Body of pancreas (tissue), 4 donors: Measurements from ENCODE around the gene SCCPDH. TPM values are rescaled to one million over a fixed set of nuclear protein-coding genes. Genes with fewer than 3 reads are reported as not detected.

Experiments used
- ATAC-seq: fragments of 150-250 bp; one replicate; pipeline ENCODE4 v1.9.1; 2016
- DNase-seq, 4 donors: peaks; one replicate each; pipeline ENCODE4 v3.0.0-alpha.2; 2019
- H3K27ac ChIP-seq, 4 donors: fragments of 200-600 bp; sonication (generic); 1 replicate in 3 of 4; 2 replicates in 1 of 4; pipeline versions ENCODE4 v1.5.1 to v1.6.1; 2016 to 2019; ENCODE audit warnings: mild to moderate bottlenecking in 1 of 4, mixed read lengths in 1 of 4, moderate library complexity in 1 of 4
- H3K27me3 ChIP-seq, 2 donors: fragments of 200-600 bp; sonication (generic); one replicate each; pipeline ENCODE4 v1.6.0; 2016; ENCODE audit warnings: mild to moderate bottlenecking in 1 of 2
- H3K36me3 ChIP-seq, 2 donors: fragments of 200-600 bp; sonication (generic); replicated peaks in 1 of 2; 2 replicates each; pipeline ENCODE4 v1.5.1; 2016; ENCODE audit warnings: low read depth in 2 of 2; ENCODE audit not compliant: insufficient read depth in 1 of 2
- H3K4me1 ChIP-seq: fragments of 200-600 bp; sonication (generic); one replicate; pipeline ENCODE4 v1.6.0; 2016
- H3K4me3 ChIP-seq, 2 donors: fragments of 200-600 bp; sonication (generic); 1 replicate in 1 of 2; 2 replicates in 1 of 2; pipeline ENCODE4 v1.5.1; 2016 to 2019
- H3K9me3 ChIP-seq, 3 donors: fragments of 200-600 bp; sonication (generic); 1 replicate in 2 of 3; 2 replicates in 1 of 3; pipeline ENCODE4 v1.5.1; 2016
- POLR2A ChIP-seq, 3 donors: fragments of 450-650 bp; IDR thresholded peaks; one replicate each; pipeline ENCODE4 v1.6.1; 2016; ENCODE audit warnings: antibody characterized with exemption in 3 of 3, mild to moderate bottlenecking in 2 of 3
- WGBS, 2 donors: methylation state at CpG; one replicate each; pipeline ENCODE4 v1.1.5; 2017; 5-methylcytosine and 5-hydroxymethylcytosine counted together
- intact Hi-C: fragments of 100-400 bp; cut with DNase I; formaldehyde crosslinking; loops from one replicate; pipeline ENCODE4 v1.15.1; 2023
- total RNA-seq, 2 donors: library from RNA; depleted of rRNA; stranded (reverse); fragments of >200 nt; gene quantifications; one replicate each; pipeline ENCODE4 v1.1.0, GENCODE V29; 2016
- TF ChIP-seq, protein P1 (sequence below), 7 experiments: fragments of 450-650 bp in 4 of 7; fragments of 200-600 bp in 3 of 7; sonication (generic) in 3 of 7; IDR thresholded peaks; one replicate each; pipeline ENCODE4 v1.5.1; 2016 to 2019; ENCODE audit warnings: antibody characterized with exemption in 7 of 7

SCCPDH gene
- total RNA-seq, 2 donors from 2014 or later = 9.9 to 15.0 TPM

GRCh38 chr1:246801241-246802020 is 77.2 kb downstream of the SCCPDH start:
- 51 to 54% methylated on average over 9 to 11 of the region's 11 CpGs for WGBS, 2 donors
- DNase-seq (no peak), ATAC-seq (no peak)
- TF ChIP-seq POLR2A (IDR thresholded peaks at IDR 0.05) = no peak
- TF ChIP-seq, protein P1, sequence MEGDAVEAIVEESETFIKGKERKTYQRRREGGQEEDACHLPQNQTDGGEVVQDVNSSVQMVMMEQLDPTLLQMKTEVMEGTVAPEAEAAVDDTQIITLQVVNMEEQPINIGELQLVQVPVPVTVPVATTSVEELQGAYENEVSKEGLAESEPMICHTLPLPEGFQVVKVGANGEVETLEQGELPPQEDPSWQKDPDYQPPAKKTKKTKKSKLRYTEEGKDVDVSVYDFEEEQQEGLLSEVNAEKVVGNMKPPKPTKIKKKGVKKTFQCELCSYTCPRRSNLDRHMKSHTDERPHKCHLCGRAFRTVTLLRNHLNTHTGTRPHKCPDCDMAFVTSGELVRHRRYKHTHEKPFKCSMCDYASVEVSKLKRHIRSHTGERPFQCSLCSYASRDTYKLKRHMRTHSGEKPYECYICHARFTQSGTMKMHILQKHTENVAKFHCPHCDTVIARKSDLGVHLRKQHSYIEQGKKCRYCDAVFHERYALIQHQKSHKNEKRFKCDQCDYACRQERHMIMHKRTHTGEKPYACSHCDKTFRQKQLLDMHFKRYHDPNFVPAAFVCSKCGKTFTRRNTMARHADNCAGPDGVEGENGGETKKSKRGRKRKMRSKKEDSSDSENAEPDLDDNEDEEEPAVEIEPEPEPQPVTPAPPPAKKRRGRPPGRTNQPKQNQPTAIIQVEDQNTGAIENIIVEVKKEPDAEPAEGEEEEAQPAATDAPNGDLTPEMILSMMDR (IDR thresholded peaks at IDR 0.05) = no peak
- Histone ChIP-seq H3K4me3 (no peak overlapping the region), H3K9me3 (no peaks in the 10 kb centered on the region), H3K27me3 (no peaks in the 10 kb centered on the region), H3K4me1 (no peaks in the 10 kb centered on the region), H3K27ac (no peak overlapping the region), H3K36me3 (no peaks in the 10 kb centered on the region)
- intact Hi-C loops = no loop called here

DNA sequence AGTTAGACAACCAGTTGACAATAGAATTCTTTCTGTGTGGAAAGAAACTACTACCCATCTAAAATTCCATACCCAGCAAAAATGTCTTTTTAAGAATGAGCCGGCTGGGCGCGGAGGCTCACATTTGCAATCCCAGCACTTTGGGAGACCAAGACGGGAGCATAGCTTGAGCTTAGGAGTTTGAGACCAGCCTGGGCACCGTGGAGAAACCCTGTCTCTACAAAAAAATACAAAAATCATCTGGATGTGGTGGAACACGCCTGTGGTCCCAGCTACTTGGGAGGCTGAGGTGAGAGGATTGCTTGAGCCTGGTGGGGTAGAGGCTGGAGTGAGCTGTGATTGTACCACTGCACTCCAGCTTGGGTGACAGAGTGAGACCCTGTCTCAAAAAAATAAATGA is 79.2 kb downstream of the SCCPDH start:
- Histone ChIP-seq H3K4me3 (no peak overlapping the region), H3K27ac (no peak overlapping the region)
- TF ChIP-seq, protein P1 (IDR thresholded peaks at IDR 0.05) = no peak
- TF ChIP-seq POLR2A (IDR thresholded peaks at IDR 0.05) = no peak

DNA sequence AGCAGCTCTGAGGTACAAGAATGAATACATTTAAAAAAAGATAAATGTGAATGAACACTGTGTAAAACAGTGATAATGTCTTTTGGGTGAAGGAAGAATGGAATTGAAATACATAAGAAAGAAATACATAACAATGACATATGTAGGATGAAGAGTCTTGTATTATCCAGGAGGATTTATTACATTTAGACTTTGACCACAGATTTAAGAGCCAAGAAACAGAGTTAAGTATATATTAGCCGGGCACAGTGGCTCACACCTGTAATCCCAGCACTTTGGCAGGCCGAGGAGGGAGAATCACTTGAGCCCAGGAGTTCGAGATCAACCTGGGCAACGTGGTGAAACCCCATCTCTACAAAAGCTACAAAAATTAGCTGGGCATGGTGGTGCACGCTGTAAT is 79.7 kb downstream of the SCCPDH start:
- Histone ChIP-seq H3K36me3 (no peaks in the 10 kb centered on the region), H3K27ac (no peak overlapping the region), H3K9me3 (no peaks in the 10 kb centered on the region), H3K4me1 (no peaks in the 10 kb centered on the region), H3K4me3 (no peak overlapping the region), H3K27me3 (no peaks in the 10 kb centered on the region)
- DNase-seq (no peak), ATAC-seq (no peak)
- intact Hi-C loops = no loop called here
- WGBS, 2 donors = 85 to 89% methylated on average over 5 of the region's 5 CpGs
- TF ChIP-seq POLR2A (IDR thresholded peaks at IDR 0.05) = no peak
- TF ChIP-seq, protein P1 (IDR thresholded peaks at IDR 0.05) = no peak

More for the DNA sequence above, 79.2 kb downstream of the SCCPDH start:
- ATAC-seq (no peak), DNase-seq (no peak)
- no peaks in the 10 kb centered on the region for H3K9me3 ChIP-seq
- no peaks in the 10 kb centered on the region for H3K36me3 ChIP-seq
- intact Hi-C loops = no loop called here
- H3K27me3 ChIP-seq = no peaks in the 10 kb centered on the region
- H3K4me1 ChIP-seq = no peaks in the 10 kb centered on the region
- 85 to 90% methylated on average over 6 of the region's 6 CpGs for WGBS, 2 donors

DNA sequence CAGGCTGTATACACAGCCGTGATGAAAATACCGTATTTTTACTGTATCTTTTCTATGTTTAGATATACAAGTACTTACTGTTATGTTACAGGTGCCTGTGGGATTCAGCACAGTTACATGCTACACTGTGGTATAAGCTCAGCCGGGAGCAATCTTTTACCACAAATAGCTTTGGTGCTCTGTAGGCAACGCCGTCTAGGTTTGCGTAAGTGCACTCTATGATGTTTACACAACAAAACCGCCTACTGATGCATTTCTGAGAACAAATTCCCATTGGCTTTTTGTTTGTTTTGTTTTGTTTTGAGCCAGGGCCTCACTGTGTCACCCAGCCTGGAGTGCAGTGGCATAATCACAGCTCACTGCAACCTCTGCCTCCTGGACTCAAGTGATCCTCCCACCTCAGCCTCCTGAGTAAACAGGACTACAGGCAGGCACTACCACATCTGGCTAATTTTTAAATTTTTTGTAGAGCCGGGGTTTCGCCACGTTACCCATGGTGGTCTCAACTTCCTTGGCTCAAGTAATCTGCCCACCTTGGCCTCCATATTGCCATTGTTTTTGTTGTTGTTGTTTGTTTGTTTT is 81.0 kb downstream of the SCCPDH start:
- H3K4me3 ChIP-seq = no peak overlapping the region
- H3K27ac ChIP-seq = no peak overlapping the region
- no peaks in the 10 kb centered on the region for H3K27me3 ChIP-seq
- H3K9me3 ChIP-seq = no peaks in the 10 kb centered on the region
- H3K36me3 ChIP-seq = no peaks in the 10 kb centered on the region
- no peak for DNase-seq
- no peaks in the 10 kb centered on the region for H3K4me1 ChIP-seq
- intact Hi-C loops = no loop called here
- ATAC-seq = no peak
- TF ChIP-seq, protein P1 (IDR thresholded peaks at IDR 0.05) = no peak
- no peak for TF ChIP-seq POLR2A (IDR thresholded peaks at IDR 0.05)
- 61 to 64% methylated on average over 10 of the region's 10 CpGs for WGBS, 2 donors
